Karpas-422 (cell line): Measurements from ENCODE around the gene DDX21. TPM values are rescaled to one million over a fixed set of nuclear protein-coding genes. Genes with fewer than 3 reads are reported as not detected.
"Not testable (repeated sequence)": the region's sequence is repeated elsewhere in the genome, so short reads cannot be mapped to it uniquely, and the experiment has no call there.

Experiments
- DNase-seq: peaks from one replicate; pipeline ENCODE4 v3.0.0-alpha.2; 2015
- H2AFZ ChIP-seq: fragments of 200-600 bp; sonication (generic); 2 replicates; pipeline ENCODE4 v1.6.1; 2014; ENCODE audit warnings: antibody characterized with exemption, low read length, mixed read lengths
- H3K27ac ChIP-seq: fragments of 200-600 bp; sonication (generic); 2 replicates; pipeline ENCODE4 v1.5.1; 2014; ENCODE audit warnings: mild to moderate bottlenecking, low read length, moderate library complexity
- H3K27me3 ChIP-seq: fragments of 200-600 bp; sonication (generic); 2 replicates; pipeline ENCODE4 v1.6.1; 2014; ENCODE audit warnings: low read length, mixed read lengths
- H3K36me3 ChIP-seq: fragments of 200-600 bp; sonication (generic); 2 replicates; pipeline ENCODE4 v1.6.1; 2014; ENCODE audit warnings: low read length, mixed read lengths; ENCODE audit not compliant: insufficient read depth
- H3K4me1 ChIP-seq: fragments of 200-600 bp; sonication (generic); 2 replicates; pipeline ENCODE4 v1.6.1; 2014; ENCODE audit warnings: mild to moderate bottlenecking, low read length, mixed read lengths
- H3K4me2 ChIP-seq: fragments of 200-600 bp; sonication (generic); 2 replicates; pipeline ENCODE4 v1.6.1; 2014; ENCODE audit warnings: low read length, low read depth, mild to moderate bottlenecking; ENCODE audit not compliant: poor library complexity, severe bottlenecking
- H3K4me3 ChIP-seq: fragments of 200-600 bp; sonication (generic); 2 replicates; pipeline ENCODE4 v1.5.1; 2014; ENCODE audit warnings: mild to moderate bottlenecking, antibody characterized with exemption, low read length, mixed read lengths
- H3K79me2 ChIP-seq: fragments of 200-600 bp; sonication (generic); 2 replicates; pipeline ENCODE4 v1.6.1; 2014; ENCODE audit warnings: mild to moderate bottlenecking, low read length, mixed read lengths
- H3K9ac ChIP-seq: fragments of 200-600 bp; sonication (generic); 2 replicates; pipeline ENCODE4 v1.6.0; 2014; ENCODE audit warnings: low read length
- H3K9me2 ChIP-seq: fragments of 200-600 bp; sonication (generic), shearing (Covaris generic); replicated peaks from 2 replicates; pipeline ENCODE4 v1.6.0; 2014; ENCODE audit warnings: mild to moderate bottlenecking, low read length, moderate library complexity; ENCODE audit not compliant: insufficient read depth
- H3K9me3 ChIP-seq: fragments of 300-700, 200-600 bp; sonication (generic); 2 replicates; pipeline ENCODE4 v1.6.1; 2014; ENCODE audit warnings: low read length, mixed read lengths
- H4K20me1 ChIP-seq: fragments of 200-600 bp; sonication (generic); 2 replicates; pipeline ENCODE4 v1.6.1; 2014; ENCODE audit warnings: mild to moderate bottlenecking, antibody characterized with exemption, low read length, low read depth; ENCODE audit not compliant: insufficient read depth
- small RNA-seq: library from RNA; depleted of rRNA; stranded (forward); fragments of <200 nt; gene quantifications from one replicate; pipeline ENCODE3, GENCODE V24; 2014
- total RNA-seq: library from RNA; depleted of rRNA; stranded (reverse); fragments of >200 nt; shearing (Covaris generic); gene quantifications from 2 replicates; pipeline ENCODE4 v1.2.3, GENCODE V29; 2014; ENCODE audit warnings: low replicate concordance; rRNA removed

The DDX21 gene
- total RNA-seq, 1 experiment from 2014 or later: 89.8 TPM

DNA sequence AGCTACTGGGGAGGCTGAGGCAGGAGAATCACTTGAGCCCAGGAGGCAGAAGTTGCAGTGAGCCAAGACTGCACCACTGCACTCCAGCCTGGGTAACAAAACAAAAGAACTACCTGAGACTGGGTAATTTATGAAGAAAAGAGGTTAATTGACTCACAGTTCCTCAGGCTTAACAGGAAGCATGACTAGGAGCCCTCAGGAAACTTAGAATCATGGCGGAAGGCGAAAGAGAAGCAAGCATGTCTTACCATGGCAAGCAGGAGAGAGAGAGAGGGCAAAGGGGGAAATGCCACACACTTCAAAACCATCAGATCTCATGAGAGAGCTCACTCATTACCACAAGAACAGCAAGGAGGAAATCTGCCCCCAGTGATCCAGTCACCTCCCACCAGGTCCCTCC, 56.8 kb downstream of the DDX21 start:
- not testable (repeated sequence) for H3K4me1 ChIP-seq, H3K9me2 ChIP-seq, H3K4me3 ChIP-seq, H3K4me2 ChIP-seq, H3K27me3 ChIP-seq, H3K9me3 ChIP-seq, H3K79me2 ChIP-seq, H3K9ac ChIP-seq, DNase-seq, H2AFZ ChIP-seq, H4K20me1 ChIP-seq, H3K27ac ChIP-seq
- H3K36me3 ChIP-seq: peaks cover 16% of the 10 kb centered on the region; the same call in 1 of the 2 replicates

DNA sequence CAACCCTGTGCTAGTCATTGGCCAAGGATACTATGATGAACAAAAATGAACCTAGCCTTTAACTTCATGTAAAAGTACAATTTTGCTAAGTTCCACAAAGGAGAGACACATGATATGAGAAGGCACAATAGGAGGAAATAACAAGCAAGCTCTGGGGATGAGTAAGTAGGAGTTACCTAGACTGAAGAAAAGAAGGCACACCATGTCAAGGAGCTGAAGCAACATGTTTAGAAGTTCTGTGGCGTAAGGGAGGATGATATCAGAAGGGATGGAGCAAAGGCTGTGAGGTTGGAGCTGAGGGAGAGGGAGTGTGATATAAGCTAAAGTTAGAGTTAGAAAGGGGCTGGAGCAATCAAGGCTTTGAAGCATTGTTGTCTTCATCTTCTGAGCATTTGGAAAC, 58.2 kb downstream of the DDX21 start:
- Histone ChIP-seq H3K4me3 (no peak overlapping the region), H3K4me1 (no peaks in the 10 kb centered on the region), H3K9me2 (no peaks in the 10 kb centered on the region), H3K27me3 (no peaks in the 10 kb centered on the region), H3K9me3 (no peaks in the 10 kb centered on the region), H3K36me3 (peaks cover 16% of the 10 kb centered on the region; the same call in 1 of the 2 replicates), H3K79me2 (no peaks in the 10 kb centered on the region), H2AFZ (no peak overlapping the region), H4K20me1 (no peaks in the 10 kb centered on the region), H3K9ac (no peak overlapping the region), H3K4me2 (no peak overlapping the region), H3K27ac (no peak overlapping the region)
- no peak for DNase-seq

DNA sequence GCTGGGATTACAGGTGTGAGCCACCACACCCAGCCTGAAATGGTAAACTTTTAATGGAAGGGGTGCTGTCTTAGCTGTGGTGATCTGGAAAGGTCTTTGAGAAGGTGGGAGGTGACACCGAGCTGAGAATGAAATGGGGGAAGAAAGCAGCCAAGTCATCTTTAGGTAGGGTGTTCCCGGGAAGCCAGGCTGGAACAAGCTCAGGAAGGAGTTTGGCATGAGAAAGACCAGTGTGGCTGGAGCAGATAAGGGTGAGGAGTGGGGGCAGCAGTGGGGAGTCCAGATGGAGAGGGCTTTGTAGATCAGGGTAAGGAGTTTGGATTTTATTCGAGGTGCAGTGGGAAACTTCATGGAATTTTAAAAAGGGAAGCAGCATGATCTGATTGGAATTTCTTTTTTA, 62.6 kb downstream of the DDX21 start:
- Histone ChIP-seq H3K9ac (no peak overlapping the region), H2AFZ (no peak overlapping the region), H3K27ac (no peak overlapping the region), H3K4me2 (no peak overlapping the region), H3K4me1 (no peaks in the 10 kb centered on the region), H4K20me1 (no peaks in the 10 kb centered on the region), H3K36me3 (peaks cover 7% of the 10 kb centered on the region; the same call in 1 of the 2 replicates), H3K9me2 (no peaks in the 10 kb centered on the region), H3K27me3 (no peaks in the 10 kb centered on the region), H3K9me3 (no peaks in the 10 kb centered on the region), H3K4me3 (no peak overlapping the region), H3K79me2 (no peaks in the 10 kb centered on the region)
- no peak for DNase-seq

DNA sequence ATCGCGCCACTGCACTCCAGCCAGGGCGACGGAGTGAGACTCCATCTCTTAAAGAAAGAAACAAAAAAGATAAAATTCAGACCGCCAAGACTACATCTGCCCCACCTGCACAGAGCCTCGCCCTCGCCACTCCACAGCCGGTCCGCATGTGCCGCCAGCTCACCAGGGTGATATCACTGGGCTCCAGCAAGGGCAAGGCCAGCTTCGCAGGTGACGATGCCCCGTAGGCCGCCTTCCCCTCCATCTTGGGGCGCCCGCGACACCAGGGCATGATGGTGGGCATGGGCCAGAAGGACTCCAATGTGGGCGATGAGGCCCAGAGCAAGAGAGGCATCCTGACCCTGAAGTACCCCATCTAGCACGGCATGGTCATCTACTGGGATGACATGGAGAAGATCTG, 66.6 kb downstream of the DDX21 start:
- H2AFZ ChIP-seq: no peak overlapping the region
- H3K79me2 ChIP-seq: no peaks in the 10 kb centered on the region
- H3K27me3 ChIP-seq: no peaks in the 10 kb centered on the region
- no peak overlapping the region for H3K4me2 ChIP-seq
- no peaks in the 10 kb centered on the region for H3K9me2 ChIP-seq
- H3K9me3 ChIP-seq: no peaks in the 10 kb centered on the region
- no peak overlapping the region for H3K9ac ChIP-seq
- no peaks in the 10 kb centered on the region for H3K4me1 ChIP-seq
- no peak for DNase-seq
- H3K4me3 ChIP-seq: no peak overlapping the region
- no peaks in the 10 kb centered on the region for H4K20me1 ChIP-seq
- no peak overlapping the region for H3K27ac ChIP-seq
- no peaks in the 10 kb centered on the region for H3K36me3 ChIP-seq

DNA sequence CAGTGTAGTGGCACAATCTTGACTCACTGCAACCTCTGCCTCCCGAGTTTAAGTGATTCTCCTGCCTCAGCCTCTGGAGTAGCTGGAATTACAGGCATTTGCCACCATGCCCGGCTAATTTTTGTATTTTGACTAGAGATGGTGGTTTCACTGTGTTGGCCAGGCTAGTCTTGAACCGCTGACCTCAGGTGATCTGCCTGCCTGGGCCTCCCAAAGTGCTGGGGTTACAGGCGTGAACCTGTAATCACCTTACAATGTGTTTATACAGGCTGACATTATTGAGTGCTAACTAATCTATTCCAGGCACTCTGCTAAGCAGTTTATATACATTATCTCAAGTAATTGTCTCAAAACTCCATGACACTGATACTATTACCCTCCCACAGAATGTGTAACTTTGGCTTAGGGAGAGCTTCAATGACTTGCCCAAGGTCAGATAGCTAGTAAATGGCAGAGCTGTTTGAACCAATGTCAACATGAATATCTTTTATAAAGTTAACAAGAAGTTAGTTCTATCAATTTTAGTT, 69.5 kb downstream of the DDX21 start:
- no peaks in the 10 kb centered on the region for H3K36me3 ChIP-seq
- no peaks in the 10 kb centered on the region for H3K4me1 ChIP-seq
- no peak overlapping the region for H3K9ac ChIP-seq
- no peak overlapping the region for H3K4me3 ChIP-seq
- H4K20me1 ChIP-seq: no peaks in the 10 kb centered on the region
- no peaks in the 10 kb centered on the region for H3K27me3 ChIP-seq
- no peak overlapping the region for H2AFZ ChIP-seq
- no peak overlapping the region for H3K27ac ChIP-seq
- no peak for DNase-seq
- no peaks in the 10 kb centered on the region for H3K9me3 ChIP-seq
- H3K79me2 ChIP-seq: no peaks in the 10 kb centered on the region
- H3K9me2 ChIP-seq: no peaks in the 10 kb centered on the region
- no peak overlapping the region for H3K4me2 ChIP-seq

DNA sequence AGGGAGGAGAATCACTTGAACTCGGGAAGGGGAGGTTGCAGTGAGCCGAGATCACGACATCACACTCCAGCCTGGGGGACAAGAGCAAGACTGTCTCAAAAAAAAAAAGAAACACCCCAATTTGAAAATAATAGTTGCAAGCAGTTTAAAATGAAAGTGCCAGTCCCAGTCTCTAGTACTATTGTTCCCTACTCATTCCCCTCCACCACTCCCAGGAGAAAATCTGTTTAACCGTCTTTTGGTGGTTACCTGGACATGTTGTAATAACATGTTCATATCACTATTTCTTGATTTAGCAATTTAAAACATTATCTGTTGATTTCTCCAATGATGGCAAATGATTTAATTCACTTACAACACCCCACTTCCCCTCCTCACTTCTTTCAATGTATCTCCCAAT, 77.3 kb downstream of the DDX21 start:
- H3K36me3 ChIP-seq: no peaks in the 10 kb centered on the region

More for the DNA sequence above, 77.3 kb downstream of the DDX21 start:
- Histone ChIP-seq H3K4me3 (no peak overlapping the region), H3K9me2 (no peaks in the 10 kb centered on the region), H3K27me3 (no peaks in the 10 kb centered on the region), H3K4me2 (no peak overlapping the region), H3K9ac (no peak overlapping the region), H4K20me1 (no peaks in the 10 kb centered on the region), H2AFZ (no peak overlapping the region), H3K27ac (no peak overlapping the region), H3K9me3 (no peaks in the 10 kb centered on the region), H3K79me2 (no peaks in the 10 kb centered on the region), H3K4me1 (no peaks in the 10 kb centered on the region)
- DNase-seq: no peak

Small RNAs within 50 kb of the gene (small RNA-seq; reads per million reads assigned to genes)
- not detected for gene RNU6-571P

Other genes with a start within 250 kb of the DDX21 start
- gene CCAR1, start 234.9 kb upstream of the DDX21 start, total RNA-seq: 58.3 and 102 TPM in 2 replicates
- gene STOX1, start 128.6 kb upstream of the DDX21 start, total RNA-seq: 15.9 and 19.8 TPM in 2 replicates
- gene DDX50, start 54.9 kb upstream of the DDX21 start, total RNA-seq: 48.3 and 61.1 TPM in 2 replicates
- 11.6 and 17.5 TPM in 2 replicates for gene KIFBP, start 32.6 kb downstream of the DDX21 start, total RNA-seq
- gene SRGN, start 131.9 kb downstream of the DDX21 start, total RNA-seq: 18.3 and 56.4 TPM in 2 replicates
- 9.4 and 28.3 TPM in 2 replicates for gene VPS26A, start 168.0 kb downstream of the DDX21 start, total RNA-seq
- 37.6 and 42.0 TPM in 2 replicates for gene SUPV3L1, start 224.1 kb downstream of the DDX21 start, total RNA-seq